ENCODE data around the gene MPPED2.

Gene MPPED2

GRCh38 chr11:30481330-30481729 is 104.8 kb downstream of the MPPED2 start:
- no peak for DNase-seq

GRCh38 chr11:30479899-30480298 is 106.3 kb downstream of the MPPED2 start:
- DNase-seq: no peak

- no peak for DNase-seq
Observed at GRCh38 chr11:30478923-30479322, 107.2 kb downstream of the MPPED2 start.

GRCh38 chr11:30477061-30477460 is 109.1 kb downstream of the MPPED2 start:
- no peak for DNase-seq

- DNase-seq: no peak
Observed at GRCh38 chr11:30474151-30474954, 111.8 kb downstream of the MPPED2 start.

GRCh38 chr11:30471244-30471643 is 114.9 kb downstream of the MPPED2 start:
- no peak for DNase-seq

GRCh38 chr11:30468881-30469280 is 117.3 kb downstream of the MPPED2 start:
- no peak for DNase-seq

GRCh38 chr11:30467176-30467575 is 119.0 kb downstream of the MPPED2 start:
- no peak for DNase-seq

- no peak for DNase-seq
Observed at GRCh38 chr11:30465623-30466022, 120.5 kb downstream of the MPPED2 start.

- DNase-seq: no peak
Observed at GRCh38 chr11:30465192-30465591, 121.0 kb downstream of the MPPED2 start.

GRCh38 chr11:30463266-30463665 is 122.9 kb downstream of the MPPED2 start:
- no peak for DNase-seq

- DNase-seq: no peak
Observed at GRCh38 chr11:30462421-30462820, 123.7 kb downstream of the MPPED2 start.

- no peak for DNase-seq
Observed at GRCh38 chr11:30459821-30460220, 126.3 kb downstream of the MPPED2 start.

GRCh38 chr11:30459306-30459705 is 126.8 kb downstream of the MPPED2 start:
- DNase-seq: no peak

GRCh38 chr11:30458541-30458940 is 127.6 kb downstream of the MPPED2 start:
- no peak for DNase-seq

- no peak for DNase-seq
Observed at GRCh38 chr11:30457087-30457486, 129.1 kb downstream of the MPPED2 start.

- no peak for DNase-seq
Observed at GRCh38 chr11:30455025-30455424, 131.1 kb downstream of the MPPED2 start.

- no peak for DNase-seq
Observed at GRCh38 chr11:30454541-30454940, 131.6 kb downstream of the MPPED2 start.

GRCh38 chr11:30454111-30454510 is 132.0 kb downstream of the MPPED2 start:
- no peak for DNase-seq

GRCh38 chr11:30453705-30454104 is 132.4 kb downstream of the MPPED2 start:
- DNase-seq: no peak

- no peak for DNase-seq
Observed at GRCh38 chr11:30452842-30453241, 133.3 kb downstream of the MPPED2 start.

GRCh38 chr11:30452114-30452513 is 134.0 kb downstream of the MPPED2 start:
- no peak for DNase-seq

GRCh38 chr11:30451626-30452025 is 134.5 kb downstream of the MPPED2 start:
- DNase-seq: no peak

- no peak for DNase-seq
Observed at GRCh38 chr11:30451167-30451566, 135.0 kb downstream of the MPPED2 start.

GRCh38 chr11:30447058-30447640 is 139.0 kb downstream of the MPPED2 start:
- DNase-seq: no peak

Data from stimulated activated CD4-positive, alpha-beta T cell treated with anti-CD3 and anti-CD28 coated beads, Interleukin-12 subunit alpha, Interleukin-12 subunit beta, amount 100 ng/mL, for 4 hours (primary cell).